A549 (cell line): ENCODE measurements around the gene CREB3L1. TPM values are rescaled to one million over a fixed set of nuclear protein-coding genes. Genes with fewer than 3 reads are reported as not detected.
A peak's percentile ranks its signal among the peaks of the same experiment; 100 is the strongest.

ENCODE experiments used
- ATAC-seq, 2 experiments: fragments of 200-7000 bp in 1 of 2; fragments of >200 bp in 1 of 2; cut with Nextera tagmentation in 1 of 2; cut with Tn5 transposase in 1 of 2; 3 replicates each; pipeline versions ENCODE4 v1.8.0 to v1.9.1; 2018 to 2020; ENCODE audit warnings: mild to moderate bottlenecking in 1 of 2, moderate library complexity in 1 of 2
- CTCF ChIA-PET: fragments of 300-600 bp; sonication (Branson Sonifier 250); formaldehyde crosslinking; extraction: SDS; loops from one replicate; lab custom pipeline; 2021; ENCODE audit warnings: antibody characterized with exemption, inconsistent platforms; lab: Yijun Ruan, JAX
- POLR2A ChIA-PET: fragments of 350-600 bp; formaldehyde crosslinking; extraction: SDS; loops from one replicate; lab custom pipeline; 2021; ENCODE audit warnings: antibody characterized with exemption, inconsistent platforms; lab: Yijun Ruan, JAX
- DNase-seq, 2 experiments: peaks; one replicate each; pipeline versions ENCODE4 v3.0.0 to v3.0.0-alpha.2; 2011 to 2016; ENCODE audit warnings: low read depth in 1 of 2, low spot score in 1 of 2
- FAIRE-seq: peaks from 2 replicates; lab custom pipeline; 2011; peaks lifted over from hg19 to GRCh38; lab: Jason Lieb, UNC
- H3K27ac ChIP-seq, 2 experiments: fragments of >200 bp; sonication (Bioruptor Twin); formaldehyde crosslinking; 3 replicates each; pipeline ENCODE4 v1.5.1; 2016 to 2017
- H3K4me1 ChIP-seq: fragments of >200 bp; sonication (Bioruptor Twin); formaldehyde crosslinking; 3 replicates; pipeline ENCODE4 v1.6.1; 2016
- H3K4me2 ChIP-seq: fragments of >200 bp; sonication (Bioruptor Twin); formaldehyde crosslinking; 3 replicates; pipeline ENCODE4 v1.6.1; 2016
- H3K4me3 ChIP-seq: fragments of >200 bp; sonication (Bioruptor Twin); formaldehyde crosslinking; 3 replicates; pipeline ENCODE4 v1.5.1; 2016
- H3K9me3 ChIP-seq: fragments of >200 bp; sonication (Bioruptor Twin); formaldehyde crosslinking; 3 replicates; pipeline ENCODE4 v1.6.1; 2016
- BHLHE40 ChIP-seq: IDR thresholded peaks from 2 replicates; pipeline ENCODE4 v1.6.1; 2012; ENCODE audit warnings: low read depth, low read length, inconsistent platforms
- CBX2 ChIP-seq: fragments of 200-600 bp; sonication (generic); IDR thresholded peaks from 2 replicates; pipeline ENCODE4 v1.6.1; 2016; ENCODE audit warnings: low read depth, mild to moderate bottlenecking, borderline replicate concordance
- CHD2 ChIP-seq: fragments of 150-350 bp; IDR thresholded peaks from 2 replicates; pipeline ENCODE4 v1.6.1; 2014; ENCODE audit warnings: low read length; ENCODE audit not compliant: partially characterized antibody
- CTCF ChIP-seq: fragments of >200 bp; sonication (Bioruptor Twin); formaldehyde crosslinking; IDR thresholded peaks from 3 replicates; pipeline ENCODE4 v1.5.1; 2016
- E2F6 ChIP-seq: IDR thresholded peaks from 2 replicates; pipeline ENCODE4 v1.6.1; 2012; ENCODE audit warnings: low read depth, borderline replicate concordance
- EP300 ChIP-seq, 2 experiments: fragments of >200 bp; sonication (Bioruptor Twin); formaldehyde crosslinking; IDR thresholded peaks; 2 replicates in 1 of 2; 3 replicates in 1 of 2; pipeline ENCODE4 v1.6.1; 2016 to 2017
- FOSB ChIP-seq: fragments of 250-450 bp; sonication (Bioruptor Pico); IDR thresholded peaks from 2 replicates; pipeline ENCODE4 v1.5.0; 2020; ENCODE audit warnings: mild to moderate bottlenecking, moderate library complexity
- FOSL2 ChIP-seq, 2 experiments: fragments of 450-650 bp in 1 of 2; fragments of >200 bp in 1 of 2; sonication (Bioruptor Twin) in 1 of 2; formaldehyde crosslinking; IDR thresholded peaks; 2 replicates each; pipeline versions ENCODE4 v1.5.0 to v1.6.1; 2016 to 2020; ENCODE audit warnings: mild to moderate bottlenecking in 1 of 2, moderate library complexity in 1 of 2
- FOXS1 ChIP-seq: fragments of 250-450 bp; sonication (Bioruptor Pico); IDR thresholded peaks from 2 replicates; pipeline ENCODE4 v1.5.0; 2020; ENCODE audit warnings: mild to moderate bottlenecking, moderate library complexity
- HES2 ChIP-seq: fragments of >200 bp; sonication (Bioruptor Twin); formaldehyde crosslinking; IDR thresholded peaks from 2 replicates; pipeline ENCODE4 v1.6.1; 2016
- KDM1A ChIP-seq: fragments of 200-600 bp; sonication (generic); IDR thresholded peaks from 2 replicates; pipeline ENCODE4 v1.6.1; 2016; ENCODE audit warnings: low read depth, mild to moderate bottlenecking
- MAX ChIP-seq: IDR thresholded peaks from 2 replicates; pipeline ENCODE4 v1.6.1; 2012
- MAZ ChIP-seq: fragments of 150-350 bp; IDR thresholded peaks from 2 replicates; pipeline ENCODE4 v1.6.1; 2014; ENCODE audit warnings: antibody characterized with exemption, low read depth, low read length, borderline replicate concordance
- MYC ChIP-seq: IDR thresholded peaks from 2 replicates; pipeline ENCODE4 v1.6.1; 2012; ENCODE audit warnings: mild to moderate bottlenecking, inconsistent platforms, low read length, improper control_type of control experiment, borderline replicate concordance
- NPAS2 ChIP-seq: fragments of 250-450 bp; sonication (Bioruptor Pico); IDR thresholded peaks from 2 replicates; pipeline ENCODE4 v1.8.0; 2022; ENCODE audit warnings: mild to moderate bottlenecking, moderate library complexity, borderline replicate concordance
- NR3C1 ChIP-seq: fragments of >200 bp; sonication (Bioruptor Twin); formaldehyde crosslinking; IDR thresholded peaks from 3 replicates; pipeline ENCODE4 v1.6.1; 2017
- POLR2A ChIP-seq: IDR thresholded peaks from 2 replicates; pipeline ENCODE4 v1.6.1; 2012; ENCODE audit warnings: mild to moderate bottlenecking, low read length
- RARB ChIP-seq: fragments of 250-450 bp; sonication (Bioruptor Pico); IDR thresholded peaks from 2 replicates; pipeline ENCODE4 v1.8.0; 2021; ENCODE audit warnings: mild to moderate bottlenecking, moderate library complexity
- RCOR1 ChIP-seq: fragments of 150-350 bp; IDR thresholded peaks from 2 replicates; pipeline ENCODE4 v1.6.1; 2014; ENCODE audit warnings: antibody characterized with exemption, low read length, low read depth
- REST ChIP-seq: fragments of 200-600 bp; sonication (generic); IDR thresholded peaks from 2 replicates; pipeline ENCODE4 v1.6.1; 2016; ENCODE audit warnings: antibody characterized with exemption, mild to moderate bottlenecking, moderate library complexity
- RFX5 ChIP-seq: fragments of 450-650 bp; IDR thresholded peaks from 2 replicates; pipeline ENCODE4 v1.7.1; 2014; ENCODE audit warnings: antibody characterized with exemption, mild to moderate bottlenecking, moderate library complexity
- SMC3 ChIP-seq: fragments of >200 bp; sonication (Bioruptor Twin); formaldehyde crosslinking; IDR thresholded peaks from 3 replicates; pipeline ENCODE4 v1.6.1; 2018; ENCODE audit warnings: inconsistent platforms
- WGBS: methylation state at CpG from one replicate; pipeline ENCODE4 v1.1.6; 2017; ENCODE audit errors: missing lambda C conversion rate; 5-methylcytosine and 5-hydroxymethylcytosine counted together
- polyA plus RNA-seq, 4 experiments: library from polyadenylated mRNA; depleted of rRNA in 3 of 4; stranded (reverse); fragments of >200 nt; fragmentation: RNase III in 1 of 4; extraction: RNeasy Plus Mini Kit Qiagen cat#74134 plus additional on column Dnase treatment in 1 of 4; gene quantifications; 2 replicates in 3 of 4; 3 replicates in 1 of 4; pipeline ENCODE4 v1.2.3, GENCODE V29; 2011 to 2017

CREB3L1 gene
- polyA plus RNA-seq, 2 of the 4 experiments (the other 2 are of a cell fraction), result 0.61 to 2.3 TPM

- ChIA-PET POLR2A (interaction anchor here (0.6 to 1.2 kb wide), 2 partner anchors 24 to 29 kb away, joined by 3 to 6 read pairs; no protein-coding TSS in a partner anchor), CTCF (interaction anchor here (0.8 to 9.8 kb wide), 13 partner anchors 9 to 265 kb away, joined by 3 to 67 read pairs (median 4); no protein-coding TSS in a partner anchor)
- DNase-seq (no peak), ATAC-seq (no peak), FAIRE-seq (no peak)
- no peak overlapping the region for H3K4me3 ChIP-seq
- H3K4me1 ChIP-seq, result peaks cover 42% of the 10 kb centered on the region
- 0 out of 3 replicates have a peak overlapping the region, but pooled peaks have one; percentile 55 for H3K4me2 ChIP-seq
- 86% methylated on average over 15 of the region's 16 CpGs for WGBS
- H3K27ac ChIP-seq, result peak overlapping the region in 1 of 2 experiments; percentile 39; a peak in 3 of 6 replicates
- no peaks in the 10 kb centered on the region for H3K9me3 ChIP-seq
- TF ChIP-seq FOSB (CRISPR knock-in tag) (no peak), MAZ (no peak), NPAS2 (no peak), CBX2 (no peak)
Observed at GRCh38 chr11:46271875-46272815, 5.3 kb upstream of the CREB3L1 start.

GRCh38 chr11:46272816-46273427 lies 4.5 kb upstream of the CREB3L1 start:
- Histone ChIP-seq H3K9me3 (no peaks in the 10 kb centered on the region), H3K4me3 (no peak overlapping the region), H3K4me2 (peak overlapping the region; percentile 55; the same call in 1 of the 3 replicates), H3K27ac (peak overlapping the region in 1 of 2 experiments; percentile 39; a peak in 2 of 6 replicates), H3K4me1 (peaks cover 45% of the 10 kb centered on the region)
- no peak for DNase-seq
- POLR2A ChIA-PET, result interaction anchor here (0.6 to 1.2 kb wide), 3 partner anchors 23 to 1136 kb away, joined by 3 to 6 read pairs (median 3); partner anchors contain the start of gene SLC39A13
- WGBS, result 76% methylated on average over 9 of the region's 9 CpGs
- CTCF ChIA-PET, result interaction anchor here (1.4 to 9.8 kb wide), 8 partner anchors 9 to 266 kb away, joined by 3 to 67 read pairs (median 6); no protein-coding TSS in a partner anchor
- peak in 1 of 2 experiments; percentile 35; a peak in 3 of 6 replicates for ATAC-seq
- FAIRE-seq, result no peak
- TF ChIP-seq REST (no peak), KDM1A (no peak), BHLHE40 (no peak), RFX5 (no peak), SMC3 (no peak), CHD2 (no peak), FOXS1 (CRISPR knock-in tag) (no peak), E2F6 (no peak), MYC (no peak), RARB (CRISPR knock-in tag) (no peak), FOSL2 (IDR thresholded peaks at IDR 0.05) (no peak), FOSL2 (CRISPR knock-in tag; IDR thresholded peaks at IDR 0.05) (no peak), HES2 (no peak), POLR2A (no peak), RCOR1 (no peak), NR3C1 (no peak), CTCF (no peak), EP300 (IDR thresholded peaks at IDR 0.05) (no peak), MAX (no peak)
